PC-9 (cell line): Measurements from ENCODE around the gene BCKDHB. TPM values are rescaled to one million over a fixed set of nuclear protein-coding genes. Genes with fewer than 3 reads are reported as not detected.

Source experiments
- BruUV-seq: library from RNA; stranded (reverse); fragments of 400-500 nt; replicated peaks from 2 replicates; lab custom pipeline; 2021; lab: Mats Ljungman, UMichigan
- CTCF ChIA-PET: fragments of 300-600 bp; sonication (Branson Sonifier 250); formaldehyde crosslinking; loops from one replicate; lab custom pipeline; 2022; ENCODE audit warnings: antibody characterized with exemption; lab: Charles Lee
- POLR2A ChIA-PET: fragments of 300-600 bp; sonication (Branson Sonifier 250); formaldehyde crosslinking; loops from one replicate; lab custom pipeline; 2022; ENCODE audit warnings: antibody characterized with exemption; ENCODE audit not compliant: unreplicated experiment; lab: Charles Lee
- DNase-seq, 2 experiments: peaks; one replicate each; pipeline versions ENCODE4 v3.0.0 to v3.0.0-alpha.2; 2015 to 2022; ENCODE audit warnings: mixed read lengths in 1 of 2
- H2AFZ ChIP-seq: fragments of 200-600 bp; sonication (generic); 2 replicates; pipeline ENCODE4 v1.8.1; 2017; ENCODE audit warnings: antibody characterized with exemption
- H3F3A ChIP-seq: fragments of 200-600 bp; sonication (generic); 2 replicates; pipeline ENCODE4 v1.8.1; 2017; ENCODE audit warnings: antibody characterized with exemption, mild to moderate bottlenecking, low read depth; ENCODE audit not compliant: insufficient read depth
- H3K27ac ChIP-seq: fragments of 200-600 bp; sonication (generic); 2 replicates; pipeline ENCODE4 v1.6.1; 2016; ENCODE audit warnings: mixed run types
- H3K27me3 ChIP-seq: fragments of 200-600 bp; sonication (generic); 2 replicates; pipeline ENCODE4 v1.6.1; 2016; ENCODE audit warnings: low read depth, mixed run types; ENCODE audit not compliant: insufficient read depth
- H3K36me3 ChIP-seq: fragments of 200-600 bp; sonication (generic); 2 replicates; pipeline ENCODE4 v1.6.1; 2016; ENCODE audit warnings: low read depth, mixed run types
- H3K4me1 ChIP-seq: fragments of 200-600 bp; sonication (generic); replicated peaks from 2 replicates; pipeline ENCODE4 v1.6.1; 2016; ENCODE audit warnings: mixed run types; ENCODE audit not compliant: insufficient read depth
- H3K4me2 ChIP-seq: fragments of 200-600 bp; sonication (generic); 2 replicates; pipeline ENCODE4 v1.6.1; 2017; ENCODE audit warnings: mixed run types
- H3K4me3 ChIP-seq: fragments of 200-600 bp; sonication (generic); 2 replicates; pipeline ENCODE4 v1.6.1; 2016; ENCODE audit warnings: mixed run types
- H3K79me2 ChIP-seq: fragments of 200-600 bp; sonication (generic); 2 replicates; pipeline ENCODE4 v1.6.1; 2017; ENCODE audit warnings: low read depth, mixed run types
- H3K9me2 ChIP-seq: fragments of 200-600 bp; sonication (generic); 2 replicates; pipeline ENCODE4 v1.8.1; 2017; ENCODE audit warnings: mild to moderate bottlenecking; ENCODE audit not compliant: insufficient read depth
- H3K9me3 ChIP-seq: fragments of 200-600 bp; sonication (generic); 2 replicates; pipeline ENCODE4 v1.8.1; 2016; ENCODE audit warnings: low read depth; ENCODE audit not compliant: insufficient read depth
- H4K20me1 ChIP-seq: fragments of 200-600 bp; sonication (generic); 2 replicates; pipeline ENCODE4 v1.8.1; 2017; ENCODE audit not compliant: insufficient read depth
- EZH2 ChIP-seq: fragments of 200-600 bp; sonication (generic); IDR thresholded peaks from 2 replicates; pipeline ENCODE4 v1.8.0; 2017; ENCODE audit warnings: antibody characterized with exemption, low read depth
- intact Hi-C: fragments of 100-400 bp; cut with micrococcal nuclease; formaldehyde crosslinking; loops from one replicate; pipeline ENCODE4 v1.10.0; 2022; ENCODE audit not compliant: unreplicated experiment
- total RNA-seq: library from RNA; stranded (reverse); gene quantifications from 2 replicates; pipeline ENCODE4 v1.2.3, GENCODE V29; 2021
- TF ChIP-seq, protein P1 (sequence below): fragments of 200-600 bp; sonication (generic); conservative IDR thresholded peaks from 2 replicates; pipeline ENCODE4 v1.6.1; 2017; ENCODE audit warnings: mixed run types, antibody characterized with exemption, mild to moderate bottlenecking, moderate library complexity

Gene BCKDHB
- total RNA-seq, 1 experiment from 2014 or later, result 29.7 TPM

DNA sequence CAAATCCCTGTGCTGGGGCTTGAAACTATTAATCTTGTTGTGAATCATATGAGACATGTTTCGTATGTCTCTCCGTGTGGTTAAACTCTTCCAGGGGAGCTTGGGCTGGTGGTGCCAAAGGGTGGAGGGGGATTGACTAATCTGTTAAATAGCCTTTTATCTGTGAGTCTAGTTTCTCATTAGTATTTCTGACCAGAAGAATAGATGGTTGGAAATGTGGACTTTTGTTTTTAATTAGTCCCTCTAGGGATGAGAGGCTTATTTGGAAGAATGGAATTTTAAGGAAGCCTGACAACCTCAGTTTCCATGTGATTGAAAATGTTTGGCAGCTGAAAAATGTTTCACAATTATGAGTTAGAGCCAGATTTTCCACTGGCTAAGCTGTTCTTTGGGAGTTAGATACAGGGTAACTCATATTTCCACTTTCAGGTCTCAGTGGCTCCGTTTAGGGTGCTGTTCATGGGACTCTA is 117.3 kb downstream of the BCKDHB start:
- no peaks in the 10 kb centered on the region for H4K20me1 ChIP-seq
- H3K79me2 ChIP-seq, result no peaks in the 10 kb centered on the region
- DNase-seq, result no peak
- H2AFZ ChIP-seq, result no peak overlapping the region
- intact Hi-C loops, result no loop called here
- ChIA-PET POLR2A (no interaction called here), CTCF (no interaction called here)
- H3K27me3 ChIP-seq, result no peaks in the 10 kb centered on the region
- H3K9me2 ChIP-seq, result no peaks in the 10 kb centered on the region
- H3K27ac ChIP-seq, result no peak overlapping the region
- no peak overlapping the region for H3K4me3 ChIP-seq
- no peak overlapping the region for H3K4me2 ChIP-seq
- no peaks in the 10 kb centered on the region for H3K9me3 ChIP-seq
- no peaks in the 10 kb centered on the region for H3K4me1 ChIP-seq
- no peaks in the 10 kb centered on the region for H3F3A ChIP-seq
- no peak for TF ChIP-seq EZH2
- TF ChIP-seq, protein P1, sequence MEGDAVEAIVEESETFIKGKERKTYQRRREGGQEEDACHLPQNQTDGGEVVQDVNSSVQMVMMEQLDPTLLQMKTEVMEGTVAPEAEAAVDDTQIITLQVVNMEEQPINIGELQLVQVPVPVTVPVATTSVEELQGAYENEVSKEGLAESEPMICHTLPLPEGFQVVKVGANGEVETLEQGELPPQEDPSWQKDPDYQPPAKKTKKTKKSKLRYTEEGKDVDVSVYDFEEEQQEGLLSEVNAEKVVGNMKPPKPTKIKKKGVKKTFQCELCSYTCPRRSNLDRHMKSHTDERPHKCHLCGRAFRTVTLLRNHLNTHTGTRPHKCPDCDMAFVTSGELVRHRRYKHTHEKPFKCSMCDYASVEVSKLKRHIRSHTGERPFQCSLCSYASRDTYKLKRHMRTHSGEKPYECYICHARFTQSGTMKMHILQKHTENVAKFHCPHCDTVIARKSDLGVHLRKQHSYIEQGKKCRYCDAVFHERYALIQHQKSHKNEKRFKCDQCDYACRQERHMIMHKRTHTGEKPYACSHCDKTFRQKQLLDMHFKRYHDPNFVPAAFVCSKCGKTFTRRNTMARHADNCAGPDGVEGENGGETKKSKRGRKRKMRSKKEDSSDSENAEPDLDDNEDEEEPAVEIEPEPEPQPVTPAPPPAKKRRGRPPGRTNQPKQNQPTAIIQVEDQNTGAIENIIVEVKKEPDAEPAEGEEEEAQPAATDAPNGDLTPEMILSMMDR, result no peak
- H3K36me3 ChIP-seq, result no peaks in the 10 kb centered on the region
- BruUV-seq, result no TSS peak

DNA sequence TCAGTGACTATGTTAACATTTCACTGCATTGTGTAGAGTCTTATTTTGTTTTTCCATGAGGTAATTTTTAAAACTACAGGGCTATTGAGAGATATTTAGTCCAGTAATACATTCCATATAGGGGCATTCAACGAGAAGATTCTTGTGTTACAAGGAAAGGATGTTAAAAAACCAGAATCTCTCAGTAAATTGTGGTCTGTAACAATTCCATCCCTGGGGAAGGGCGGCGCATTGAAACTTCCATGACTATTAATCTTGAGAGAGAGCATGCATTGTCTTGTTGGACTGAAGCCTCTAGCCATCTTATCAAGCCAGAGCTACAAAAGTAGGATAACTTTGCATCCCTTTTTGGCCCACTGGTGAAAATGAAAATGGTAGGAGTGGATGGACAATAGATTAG is 119.7 kb downstream of the BCKDHB start:
- no peaks in the 10 kb centered on the region for H3K4me1 ChIP-seq
- BruUV-seq, result no TSS peak
- no peak for DNase-seq
- POLR2A ChIA-PET, result no interaction called here
- CTCF ChIA-PET, result no interaction called here
- no peak overlapping the region for H2AFZ ChIP-seq
- no peaks in the 10 kb centered on the region for H3K9me3 ChIP-seq
- no peaks in the 10 kb centered on the region for H4K20me1 ChIP-seq
- no peak overlapping the region for H3K4me3 ChIP-seq
- no peak overlapping the region for H3K4me2 ChIP-seq
- intact Hi-C loops, result no loop called here
- TF ChIP-seq, protein P1, result no peak
- no peak for TF ChIP-seq EZH2
- no peaks in the 10 kb centered on the region for H3K36me3 ChIP-seq
- H3F3A ChIP-seq, result no peaks in the 10 kb centered on the region
- H3K79me2 ChIP-seq, result no peaks in the 10 kb centered on the region
- H3K27ac ChIP-seq, result no peak overlapping the region
- H3K9me2 ChIP-seq, result no peaks in the 10 kb centered on the region
- H3K27me3 ChIP-seq, result no peaks in the 10 kb centered on the region

DNA sequence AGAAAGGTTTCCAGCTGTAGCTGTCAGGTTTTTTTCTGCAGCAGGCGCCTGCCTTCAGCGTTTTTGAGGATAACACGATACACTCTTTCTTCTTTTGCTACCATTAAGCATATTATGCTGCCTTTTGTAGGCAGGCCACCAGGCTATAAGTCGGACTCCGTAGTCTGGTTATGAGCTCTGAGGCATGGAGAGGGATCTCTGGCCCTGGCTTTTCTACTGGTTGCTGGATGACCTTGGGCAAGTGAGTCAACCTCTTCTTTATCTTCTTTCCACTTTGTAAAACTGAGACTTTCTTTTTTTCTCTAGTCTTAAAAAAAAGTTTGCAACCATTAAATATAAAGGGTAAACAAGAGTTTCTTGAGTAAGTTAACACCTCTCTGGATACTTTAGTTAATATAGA is 120.2 kb downstream of the BCKDHB start:
- Histone ChIP-seq H3K27me3 (no peaks in the 10 kb centered on the region), H3K9me3 (no peaks in the 10 kb centered on the region), H3K27ac (no peak overlapping the region), H3K4me1 (no peaks in the 10 kb centered on the region), H3K9me2 (no peaks in the 10 kb centered on the region), H2AFZ (no peak overlapping the region), H3K79me2 (no peaks in the 10 kb centered on the region), H3F3A (no peaks in the 10 kb centered on the region), H3K4me2 (no peak overlapping the region), H4K20me1 (no peaks in the 10 kb centered on the region), H3K36me3 (no peaks in the 10 kb centered on the region), H3K4me3 (no peak overlapping the region)
- CTCF ChIA-PET, result no interaction called here
- TF ChIP-seq EZH2, result no peak
- TF ChIP-seq, protein P1, result no peak
- no TSS peak for BruUV-seq
- intact Hi-C loops, result no loop called here
- DNase-seq, result no peak
- POLR2A ChIA-PET, result no interaction called here
